Left hindlimb (tissue), 1 donor: ENCODE data around the gene PRCD.

ENCODE experiments used
- DNase-seq: peaks from one replicate; pipeline ENCODE4 v3.0.0-alpha.2; 2018

The PRCD gene

GRCh38 chr17:76542566-76542971 is 2.7 kb downstream of the PRCD start:
- DNase-seq = no peak

GRCh38 chr17:76542984-76543383 is 3.1 kb downstream of the PRCD start:
- DNase-seq = no peak

GRCh38 chr17:76543482-76543825 is 3.6 kb downstream of the PRCD start:
- no peak for DNase-seq

GRCh38 chr17:76543826-76544545 is 4.1 kb downstream of the PRCD start:
- DNase-seq = no peak

- no peak for DNase-seq
These were observed 4.9 kb downstream of the PRCD start for GRCh38 chr17:76544546-76545365.

GRCh38 chr17:76545918-76546555 is 6.2 kb downstream of the PRCD start:
- no peak for DNase-seq

GRCh38 chr17:76546556-76547182 is 6.8 kb downstream of the PRCD start:
- no peak for DNase-seq

GRCh38 chr17:76547183-76547641 is 7.4 kb downstream of the PRCD start:
- DNase-seq = peak; percentile 74

GRCh38 chr17:76547642-76548202 is 7.9 kb downstream of the PRCD start:
- DNase-seq = no peak

GRCh38 chr17:76548378-76549214 is 8.8 kb downstream of the PRCD start:
- DNase-seq = no peak

- DNase-seq = no peak
These were observed 9.3 kb downstream of the PRCD start for GRCh38 chr17:76549215-76549518.

- DNase-seq = no peak
These were observed 9.7 kb downstream of the PRCD start for GRCh38 chr17:76549539-76549938.

- DNase-seq = no peak
These were observed 11.1 kb downstream of the PRCD start for GRCh38 chr17:76550712-76551615.

GRCh38 chr17:76551685-76552084 is 11.8 kb downstream of the PRCD start:
- no peak for DNase-seq

- no peak for DNase-seq
These were observed 13.5 kb downstream of the PRCD start for GRCh38 chr17:76553178-76553908.

GRCh38 chr17:76554131-76554530 is 14.3 kb downstream of the PRCD start:
- DNase-seq = no peak

GRCh38 chr17:76556765-76557367 is 17.0 kb downstream of the PRCD start:
- DNase-seq = no peak

GRCh38 chr17:76557368-76558197 is 17.7 kb downstream of the PRCD start:
- peak; percentile 96 for DNase-seq
